Activated CD8-positive, alpha-beta T cell treated with anti-CD3 and anti-CD28 coated beads for 36 hours (primary cell): ENCODE data around the gene MESD. TPM values are rescaled to one million over a fixed set of nuclear protein-coding genes. Genes with fewer than 3 reads are reported as not detected.

Source experiments
- ATAC-seq: fragments of 200-7000 bp; cut with Tn5 transposase; one replicate; pipeline ENCODE4 v1.10.0; 2021; ENCODE audit warnings: mild to moderate bottlenecking, moderate library complexity
- CTCF ChIA-PET: fragments of 350-600 bp; sonication (Branson Sonifier 250); formaldehyde crosslinking; loops from one replicate; lab custom pipeline; 2021; ENCODE audit warnings: antibody characterized with exemption; lab: Charles Lee
- POLR2A ChIA-PET: fragments of 350-600 bp; sonication (Branson Sonifier 250); formaldehyde crosslinking; loops from one replicate; lab custom pipeline; 2021; ENCODE audit warnings: antibody characterized with exemption; lab: Charles Lee
- DNase-seq: peaks from one replicate; pipeline ENCODE4 v3.0.0-alpha.2; 2020
- H3K27ac Mint-ChIP-seq: one replicate; pipeline ENCODE4 v1.8.0; 2021; ENCODE audit warnings: mild to moderate bottlenecking, mixed read lengths
- H3K27me3 Mint-ChIP-seq: one replicate; pipeline ENCODE4 v1.8.0; 2021; ENCODE audit warnings: mixed read lengths
- H3K36me3 Mint-ChIP-seq: one replicate; pipeline ENCODE4 v1.8.0; 2021; ENCODE audit warnings: low read depth, mixed read lengths
- H3K4me1 Mint-ChIP-seq: one replicate; pipeline ENCODE4 v1.8.0; 2021; ENCODE audit warnings: low read depth, mixed read lengths
- H3K4me3 Mint-ChIP-seq: one replicate; pipeline ENCODE4 v1.8.0; 2021; ENCODE audit warnings: mild to moderate bottlenecking, moderate library complexity, mixed read lengths
- H3K9me3 Mint-ChIP-seq: one replicate; pipeline ENCODE4 v1.8.0; 2021; ENCODE audit warnings: mixed read lengths
- CTCF ChIP-seq: fragments of 200-600 bp; IDR thresholded peaks from one replicate; pipeline ENCODE4 v1.8.0; 2022; ENCODE audit warnings: antibody characterized with exemption, mild to moderate bottlenecking
- intact Hi-C: fragments of 100-400 bp; cut with micrococcal nuclease; formaldehyde crosslinking; loops from one replicate; pipeline ENCODE4 v1.10.0; 2022
- total RNA-seq, 2 experiments: library from RNA; stranded (reverse); gene quantifications; one replicate each; pipeline ENCODE4 v1.2.3, GENCODE V29; 2021

The MESD gene
- total RNA-seq, 2 experiments from 2014 or later, result 15.8 to 16.5 TPM

GRCh38 chr15:81029414-81030300 lies 40.0 kb upstream of the MESD start:
- DNase-seq (no peak), ATAC-seq (peak; percentile 24)
- CTCF ChIA-PET, result interaction anchor here (1.1 to 1.6 kb wide), 3 partner anchors 9 to 237 kb away, joined by 4 to 5 read pairs (median 5); no protein-coding TSS in a partner anchor
- peaks cover 21% of the 10 kb centered on the region for H3K4me1 Mint-ChIP-seq
- peaks cover 9% of the 10 kb centered on the region for H3K9me3 Mint-ChIP-seq
- peaks cover 7% of the 10 kb centered on the region for H3K27me3 Mint-ChIP-seq
- POLR2A ChIA-PET, result no interaction called here
- H3K36me3 Mint-ChIP-seq, result peaks cover 6% of the 10 kb centered on the region
- H3K4me3 Mint-ChIP-seq, result no peak overlapping the region
- no peak for TF ChIP-seq CTCF
- intact Hi-C loops, result no loop called here
- H3K27ac Mint-ChIP-seq, result no peak overlapping the region

GRCh38 chr15:81026836-81027599 lies 37.4 kb upstream of the MESD start:
- no peak overlapping the region for H3K27ac Mint-ChIP-seq
- intact Hi-C loops, result no loop called here
- no peak overlapping the region for H3K4me3 Mint-ChIP-seq
- H3K9me3 Mint-ChIP-seq, result peaks cover 9% of the 10 kb centered on the region
- peaks cover 38% of the 10 kb centered on the region for H3K4me1 Mint-ChIP-seq
- TF ChIP-seq CTCF, result no peak
- ATAC-seq (no peak), DNase-seq (no peak)
- POLR2A ChIA-PET, result interaction anchor here (1.6 kb wide), 1 partner anchor 26 kb away, joined by 7 read pairs; the partner anchor contains the start of gene TLNRD1
- H3K27me3 Mint-ChIP-seq, result peaks cover 7% of the 10 kb centered on the region
- CTCF ChIA-PET, result interaction anchor here (0.8 to 1.1 kb wide), 2 partner anchors 25 to 239 kb away, joined by 3 read pairs; no protein-coding TSS in a partner anchor
- H3K36me3 Mint-ChIP-seq, result peaks cover 6% of the 10 kb centered on the region

GRCh38 chr15:81025721-81026370 lies 36.2 kb upstream of the MESD start:
- peaks cover 6% of the 10 kb centered on the region for H3K36me3 Mint-ChIP-seq
- H3K27me3 Mint-ChIP-seq, result peaks cover 7% of the 10 kb centered on the region
- peaks cover 9% of the 10 kb centered on the region for H3K9me3 Mint-ChIP-seq
- ATAC-seq, result no peak
- H3K4me1 Mint-ChIP-seq, result peaks cover 38% of the 10 kb centered on the region
- TF ChIP-seq CTCF, result no peak
- ChIA-PET POLR2A (interaction anchor here (1.6 kb wide), 1 partner anchor 25 kb away, joined by 7 read pairs; the partner anchor contains the start of gene TLNRD1), CTCF (interaction anchor here (1.1 to 1.3 kb wide), 2 partner anchors 23 to 24 kb away, joined by 3 read pairs; no protein-coding TSS in a partner anchor)
- intact Hi-C loops, result no loop called here
- no peak for DNase-seq
- H3K27ac Mint-ChIP-seq, result no peak overlapping the region
- H3K4me3 Mint-ChIP-seq, result no peak overlapping the region

GRCh38 chr15:81024936-81025335 lies 35.3 kb upstream of the MESD start:
- DNase-seq, result no peak
- H3K36me3 Mint-ChIP-seq, result peaks cover 4% of the 10 kb centered on the region
- no peak overlapping the region for H3K27ac Mint-ChIP-seq
- intact Hi-C loops, result no loop called here
- peaks cover 6% of the 10 kb centered on the region for H3K9me3 Mint-ChIP-seq
- peaks cover 4% of the 10 kb centered on the region for H3K27me3 Mint-ChIP-seq
- no peak for TF ChIP-seq CTCF
- ChIA-PET CTCF (interaction anchor here (0.9 kb wide), 1 partner anchor 270 kb away, joined by 3 read pairs; no protein-coding TSS in a partner anchor), POLR2A (no interaction called here)
- peaks cover 35% of the 10 kb centered on the region for H3K4me1 Mint-ChIP-seq
- no peak overlapping the region for H3K4me3 Mint-ChIP-seq
- no peak for ATAC-seq
